GM18867 (cell line): ENCODE data around the gene PCSK2.

Experiments used
- ATAC-seq: cut with Tn5 transposase; IDR thresholded peaks from one replicate; pipeline ENCODE4 v1.9.1; 2021; ENCODE audit warnings: mild to moderate bottlenecking, moderate library complexity; ENCODE audit not compliant: unreplicated experiment

Gene PCSK2

GRCh38 chr20:17390655-17391054 lies 163.8 kb downstream of the PCSK2 start:
- no peak for ATAC-seq

GRCh38 chr20:17391127-17391771 lies 164.4 kb downstream of the PCSK2 start:
- no peak for ATAC-seq

GRCh38 chr20:17394411-17394810 lies 167.6 kb downstream of the PCSK2 start:
- no peak for ATAC-seq

GRCh38 chr20:17395729-17396128 lies 168.9 kb downstream of the PCSK2 start:
- ATAC-seq, result no peak

GRCh38 chr20:17399303-17399985 lies 172.6 kb downstream of the PCSK2 start:
- no peak for ATAC-seq

GRCh38 chr20:17403461-17403860 lies 176.6 kb downstream of the PCSK2 start:
- ATAC-seq, result no peak

GRCh38 chr20:17406051-17406590 lies 179.3 kb downstream of the PCSK2 start:
- ATAC-seq, result no peak

- no peak for ATAC-seq
These were observed 180.7 kb downstream of the PCSK2 start for GRCh38 chr20:17407550-17407949.

GRCh38 chr20:17417225-17417624 lies 190.4 kb downstream of the PCSK2 start:
- ATAC-seq, result no peak

- no peak for ATAC-seq
These were observed 191.9 kb downstream of the PCSK2 start for GRCh38 chr20:17418737-17419136.

GRCh38 chr20:17419479-17420041 lies 192.7 kb downstream of the PCSK2 start:
- ATAC-seq, result no peak

- ATAC-seq, result no peak
These were observed 194.7 kb downstream of the PCSK2 start for GRCh38 chr20:17421493-17421892.

- ATAC-seq, result no peak
These were observed 196.9 kb downstream of the PCSK2 start for GRCh38 chr20:17423782-17424181.

- no peak for ATAC-seq
These were observed 200.8 kb downstream of the PCSK2 start for GRCh38 chr20:17427638-17428037.

- no peak for ATAC-seq
These were observed 203.5 kb downstream of the PCSK2 start for GRCh38 chr20:17430125-17430950.

- no peak for ATAC-seq
These were observed 205.0 kb downstream of the PCSK2 start for GRCh38 chr20:17431621-17432364.

- ATAC-seq, result no peak
These were observed 209.8 kb downstream of the PCSK2 start for GRCh38 chr20:17436664-17437063.

- ATAC-seq, result no peak
These were observed 210.4 kb downstream of the PCSK2 start for GRCh38 chr20:17437251-17437650.

- no peak for ATAC-seq
These were observed 211.7 kb downstream of the PCSK2 start for GRCh38 chr20:17438436-17439039.
